Measurements from ENCODE around the gene BCHE.

BCHE gene

DNA sequence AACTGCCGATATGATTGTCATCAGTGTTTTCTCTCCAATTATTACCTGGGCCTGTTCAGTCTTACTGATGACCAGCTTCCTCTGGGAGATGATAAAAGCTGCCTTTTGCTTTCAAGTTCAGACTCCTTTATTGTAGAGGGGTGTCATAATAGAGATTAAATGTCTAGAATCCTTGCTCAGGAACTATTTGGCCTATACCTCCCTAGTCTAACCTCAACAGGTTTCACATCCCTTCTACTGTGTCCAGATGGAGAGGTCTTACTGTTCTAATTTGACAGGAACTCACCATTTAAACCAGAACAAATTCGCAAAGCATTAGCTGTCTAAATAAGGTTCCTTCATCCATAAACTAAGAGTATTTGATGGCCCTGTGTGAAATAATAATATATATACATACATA, 88.0 kb downstream of the BCHE start:
- no peak for DNase-seq

DNA sequence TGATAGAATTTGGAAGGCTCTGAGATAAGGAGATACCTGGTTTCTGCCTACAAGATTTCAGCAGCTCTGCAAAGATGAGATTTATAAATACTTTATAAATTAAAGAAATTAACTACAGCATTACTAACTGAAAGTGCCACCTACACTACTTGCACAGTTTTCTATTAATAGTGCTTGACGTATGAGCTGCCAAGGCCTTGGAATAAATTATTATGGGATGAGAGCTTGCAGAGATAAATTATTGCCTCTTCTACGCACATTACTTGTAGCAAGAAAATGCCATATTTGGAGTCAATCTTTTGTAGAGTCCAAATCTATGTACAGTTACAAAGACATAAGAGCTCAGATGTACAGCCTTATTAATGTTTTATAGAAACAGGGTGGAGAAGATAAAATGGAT, 89.1 kb downstream of the BCHE start:
- DNase-seq, result no peak

DNA sequence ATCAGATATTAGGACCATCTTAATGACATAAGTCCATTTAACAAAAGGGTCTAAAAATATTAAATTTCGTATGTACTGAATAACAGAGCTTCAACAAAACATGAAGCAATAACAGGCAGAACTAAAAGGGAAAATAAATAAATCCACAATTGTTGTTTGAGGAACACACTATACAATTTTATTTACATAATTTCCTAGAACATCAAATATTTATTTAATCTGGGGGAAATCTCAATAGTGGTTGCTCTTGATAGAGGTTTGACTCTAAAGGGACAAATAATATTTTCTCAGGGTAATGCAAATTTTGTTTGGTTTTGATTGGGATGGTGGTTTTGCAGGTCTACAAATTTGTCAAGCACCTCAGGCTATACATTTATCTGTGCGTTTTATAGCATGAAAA, 90.3 kb downstream of the BCHE start:
- DNase-seq, result no peak

DNA sequence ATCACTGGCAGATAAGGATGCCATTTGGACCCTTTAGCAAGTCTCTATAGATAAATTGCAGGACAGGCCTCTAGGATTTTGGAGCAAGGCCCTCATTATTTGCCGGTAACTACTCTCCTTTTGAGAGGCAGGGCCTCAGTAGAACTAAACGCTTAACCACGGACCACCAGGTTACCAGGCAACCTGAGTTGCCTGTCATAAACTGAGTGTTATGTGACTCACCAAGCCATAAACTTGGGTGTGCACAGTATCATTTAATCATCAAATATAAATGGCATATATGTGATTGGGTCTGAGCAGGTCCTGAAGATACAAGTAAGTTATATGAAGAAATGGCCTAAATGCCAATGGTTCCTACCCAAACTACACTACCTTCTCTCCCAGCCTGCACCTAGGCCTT, 93.2 kb downstream of the BCHE start:
- DNase-seq, result no peak

DNA sequence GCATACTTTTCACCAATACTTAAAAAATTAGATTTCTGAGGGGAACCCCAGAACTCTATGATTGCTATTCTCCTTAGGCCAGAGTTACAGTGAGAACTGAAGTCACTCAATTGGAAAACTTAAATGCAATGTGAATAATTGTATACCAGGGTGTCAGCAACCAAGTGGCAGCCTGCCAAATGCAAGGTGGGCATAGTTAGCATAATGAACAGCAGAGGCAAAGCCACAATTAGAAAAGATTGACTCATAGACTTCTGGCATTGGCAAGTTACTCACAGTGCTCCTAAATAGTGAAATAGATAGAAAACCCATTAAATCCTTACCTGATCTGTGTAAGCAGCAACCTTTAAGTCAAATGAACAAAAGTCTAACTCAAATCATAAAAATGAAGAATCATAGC, 94.9 kb downstream of the BCHE start:
- DNase-seq, result peak; percentile 20

DNA sequence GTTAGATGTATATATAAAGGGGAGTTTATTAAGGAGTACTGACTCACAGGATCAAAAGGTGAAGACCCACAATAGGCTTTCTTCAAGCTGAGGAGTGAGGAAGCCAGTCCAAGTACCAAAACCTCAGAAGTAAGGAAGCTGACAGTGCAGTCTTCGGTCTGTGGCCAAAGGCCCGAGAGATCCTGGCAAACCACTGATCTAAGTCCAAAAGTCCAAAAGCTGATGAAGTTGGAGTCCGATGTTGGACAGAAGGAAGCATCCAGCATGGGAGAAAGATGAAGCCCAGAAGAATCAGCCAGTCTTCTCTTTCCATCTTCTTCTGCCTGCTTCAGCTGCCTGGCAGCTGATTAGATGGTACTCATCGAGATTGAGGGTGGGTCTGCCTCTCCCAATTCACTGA, 107.5 kb downstream of the BCHE start:
- DNase-seq, result no peak

DNA sequence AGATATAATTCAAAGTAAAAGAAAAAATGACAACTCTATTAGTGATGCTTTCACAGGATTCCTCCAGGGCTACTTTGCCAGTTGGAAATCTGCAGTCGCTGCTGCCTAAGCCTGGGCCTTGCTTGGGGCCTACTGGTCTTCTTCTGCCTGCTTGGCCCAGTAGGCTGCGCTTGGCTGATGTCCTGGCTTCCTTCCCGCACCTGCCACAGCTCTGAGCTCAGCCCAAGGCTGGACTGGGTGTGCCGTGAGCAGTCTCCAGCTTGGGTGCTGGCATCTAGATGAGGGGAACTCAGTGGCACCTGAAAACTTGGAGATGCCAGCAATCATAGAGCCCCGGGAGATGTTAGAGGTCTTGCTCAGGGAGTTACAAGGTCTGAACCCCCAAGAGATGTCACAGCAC, 108.3 kb downstream of the BCHE start:
- DNase-seq, result no peak

DNA sequence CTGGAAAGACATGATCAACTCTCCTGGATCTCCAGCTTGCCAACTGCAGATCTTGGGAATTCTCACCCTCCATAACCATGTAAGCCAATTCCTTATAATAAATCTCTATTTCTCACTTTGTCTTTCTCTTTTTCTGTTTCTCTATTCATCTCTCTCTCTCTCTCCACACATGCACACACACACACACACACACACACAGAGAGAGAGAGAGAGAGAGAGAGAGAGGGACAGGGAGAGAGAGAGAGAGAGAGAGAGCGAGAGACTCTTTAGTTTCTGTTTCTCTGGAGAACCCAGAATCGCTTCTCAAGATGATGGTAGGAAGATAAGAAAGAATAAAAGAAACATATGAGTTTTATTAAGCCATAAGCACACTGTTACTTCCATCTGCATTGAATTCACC, 111.9 kb downstream of the BCHE start:
- no peak for DNase-seq
